CD8-positive, alpha-beta memory T cell (primary cell): ENCODE data around the gene CAMSAP3. TPM values are rescaled to one million over a fixed set of nuclear protein-coding genes. Genes with fewer than 3 reads are reported as not detected.

Source experiments
- CTCF ChIA-PET: fragments of 350-600 bp; sonication (Branson Sonifier 250); formaldehyde crosslinking; loops from one replicate; lab custom pipeline; 2021; ENCODE audit warnings: antibody characterized with exemption; lab: Charles Lee
- POLR2A ChIA-PET: fragments of 350-600 bp; sonication (Branson Sonifier 250); formaldehyde crosslinking; loops from one replicate; lab custom pipeline; 2021; ENCODE audit warnings: antibody characterized with exemption; lab: Charles Lee
- DNase-seq, 5 donors: peaks; one replicate each; pipeline versions ENCODE4 v3.0.0 to v3.0.0-alpha.2; 2020 to 2022; ENCODE audit warnings: mixed read lengths in 1 of 5
- H3K27ac ChIP-seq: one replicate; pipeline ENCODE4 v1.7.0; 2013; ENCODE audit warnings: low read depth, mild to moderate bottlenecking, low read length, moderate library complexity
- H3K27me3 ChIP-seq: 2 replicates; pipeline ENCODE4 v1.7.0; 2013; ENCODE audit warnings: low read length, mild to moderate bottlenecking; ENCODE audit not compliant: insufficient read depth, poor library complexity, severe bottlenecking
- H3K36me3 ChIP-seq: 2 replicates; pipeline ENCODE4 v1.7.0; 2013; ENCODE audit warnings: mild to moderate bottlenecking, low read length, moderate library complexity; ENCODE audit not compliant: insufficient read depth
- H3K4me1 ChIP-seq: 2 replicates; pipeline ENCODE4 v1.7.0; 2013; ENCODE audit warnings: mild to moderate bottlenecking, low read length, moderate library complexity; ENCODE audit not compliant: insufficient read depth
- H3K4me3 ChIP-seq: 2 replicates; pipeline ENCODE4 v1.7.0; 2013; ENCODE audit warnings: mild to moderate bottlenecking, low read length
- H3K9me3 ChIP-seq: 2 replicates; pipeline ENCODE4 v1.7.0; 2013; ENCODE audit warnings: mild to moderate bottlenecking, low read length
- H3K27ac Mint-ChIP-seq, 8 donors: one replicate each; pipeline ENCODE4 v1.8.0; 2020 to 2021; ENCODE audit warnings: mixed read lengths in 8 of 8, mild to moderate bottlenecking in 6 of 8, inconsistent platforms in 3 of 8, moderate library complexity in 3 of 8
- H3K27me3 Mint-ChIP-seq, 2 donors: one replicate each; pipeline ENCODE4 v1.8.0; 2020 to 2021; ENCODE audit warnings: mixed read lengths in 2 of 2, mild to moderate bottlenecking in 1 of 2, moderate library complexity in 1 of 2
- H3K36me3 Mint-ChIP-seq, 3 donors: one replicate each; pipeline ENCODE4 v1.8.0; 2020 to 2021; ENCODE audit warnings: mixed read lengths in 3 of 3, inconsistent platforms in 1 of 3, mild to moderate bottlenecking in 1 of 3
- H3K4me1 Mint-ChIP-seq, 3 donors: one replicate each; pipeline ENCODE4 v1.8.0; 2020 to 2021; ENCODE audit warnings: mixed read lengths in 3 of 3, inconsistent platforms in 1 of 3, mild to moderate bottlenecking in 1 of 3
- H3K4me3 Mint-ChIP-seq, 7 donors: one replicate each; pipeline ENCODE4 v1.8.0; 2020 to 2021; ENCODE audit warnings: mixed read lengths in 7 of 7, mild to moderate bottlenecking in 6 of 7, moderate library complexity in 4 of 7, inconsistent platforms in 2 of 7
- H3K9me3 Mint-ChIP-seq, 5 donors: one replicate each; pipeline ENCODE4 v1.8.0; 2020 to 2022; ENCODE audit warnings: mixed read lengths in 5 of 5, mild to moderate bottlenecking in 3 of 5, moderate library complexity in 2 of 5, inconsistent platforms in 1 of 5
- polyA plus RNA-seq: library from polyadenylated mRNA; unstranded; fragments of 300-500 nt; fragmentation: Illumina TruSeq; gene quantifications from one replicate; pipeline ENCODE4 v1.2.3, GENCODE V29; 2021
- total RNA-seq, 2 experiments: library from RNA; stranded (reverse); gene quantifications; one replicate each; pipeline ENCODE4 v1.2.3, GENCODE V29; 2021

The CAMSAP3 gene, protein sequence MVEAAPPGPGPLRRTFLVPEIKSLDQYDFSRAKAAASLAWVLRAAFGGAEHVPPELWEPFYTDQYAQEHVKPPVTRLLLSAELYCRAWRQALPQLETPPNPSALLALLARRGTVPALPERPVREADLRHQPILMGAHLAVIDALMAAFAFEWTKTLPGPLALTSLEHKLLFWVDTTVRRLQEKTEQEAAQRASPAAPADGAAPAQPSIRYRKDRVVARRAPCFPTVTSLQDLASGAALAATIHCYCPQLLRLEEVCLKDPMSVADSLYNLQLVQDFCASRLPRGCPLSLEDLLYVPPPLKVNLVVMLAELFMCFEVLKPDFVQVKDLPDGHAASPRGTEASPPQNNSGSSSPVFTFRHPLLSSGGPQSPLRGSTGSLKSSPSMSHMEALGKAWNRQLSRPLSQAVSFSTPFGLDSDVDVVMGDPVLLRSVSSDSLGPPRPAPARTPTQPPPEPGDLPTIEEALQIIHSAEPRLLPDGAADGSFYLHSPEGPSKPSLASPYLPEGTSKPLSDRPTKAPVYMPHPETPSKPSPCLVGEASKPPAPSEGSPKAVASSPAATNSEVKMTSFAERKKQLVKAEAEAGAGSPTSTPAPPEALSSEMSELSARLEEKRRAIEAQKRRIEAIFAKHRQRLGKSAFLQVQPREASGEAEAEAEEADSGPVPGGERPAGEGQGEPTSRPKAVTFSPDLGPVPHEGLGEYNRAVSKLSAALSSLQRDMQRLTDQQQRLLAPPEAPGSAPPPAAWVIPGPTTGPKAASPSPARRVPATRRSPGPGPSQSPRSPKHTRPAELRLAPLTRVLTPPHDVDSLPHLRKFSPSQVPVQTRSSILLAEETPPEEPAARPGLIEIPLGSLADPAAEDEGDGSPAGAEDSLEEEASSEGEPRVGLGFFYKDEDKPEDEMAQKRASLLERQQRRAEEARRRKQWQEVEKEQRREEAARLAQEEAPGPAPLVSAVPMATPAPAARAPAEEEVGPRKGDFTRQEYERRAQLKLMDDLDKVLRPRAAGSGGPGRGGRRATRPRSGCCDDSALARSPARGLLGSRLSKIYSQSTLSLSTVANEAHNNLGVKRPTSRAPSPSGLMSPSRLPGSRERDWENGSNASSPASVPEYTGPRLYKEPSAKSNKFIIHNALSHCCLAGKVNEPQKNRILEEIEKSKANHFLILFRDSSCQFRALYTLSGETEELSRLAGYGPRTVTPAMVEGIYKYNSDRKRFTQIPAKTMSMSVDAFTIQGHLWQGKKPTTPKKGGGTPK
- total RNA-seq, result under 1 TPM; 0.24 to 0.31 TPM
- 0.07 TPM for polyA plus RNA-seq

DNA sequence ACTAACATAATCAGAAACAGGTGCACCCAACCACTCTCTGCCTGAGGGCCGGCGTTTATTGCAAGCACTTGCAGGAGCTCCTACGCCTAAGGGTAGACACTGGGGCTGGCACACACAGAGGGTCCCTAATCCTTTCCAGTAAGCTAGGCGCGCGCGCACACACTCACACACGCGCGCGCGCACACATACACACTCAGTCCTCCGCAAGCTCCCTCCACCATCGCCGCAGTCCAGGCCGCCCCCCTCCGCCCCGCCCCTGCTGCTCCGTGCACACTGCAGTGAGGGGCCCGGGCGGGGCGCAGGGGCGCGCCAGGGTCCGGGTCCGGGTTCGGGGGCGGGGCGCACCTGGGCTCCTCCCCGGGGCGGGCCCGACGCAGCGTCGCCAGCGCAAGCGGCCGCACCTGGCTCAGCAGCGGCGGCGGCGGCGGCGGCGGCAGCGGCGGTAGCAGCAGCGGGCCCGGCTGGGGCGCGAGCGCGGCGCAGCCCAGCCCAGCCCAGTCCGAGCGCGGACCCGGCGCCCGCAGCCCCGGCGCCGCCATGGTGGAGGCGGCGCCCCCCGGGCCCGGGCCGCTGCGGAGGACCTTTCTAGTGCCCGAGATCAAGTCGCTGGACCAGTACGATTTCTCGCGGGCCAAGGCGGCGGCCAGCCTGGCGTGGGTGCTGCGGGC, at the start of gene CAMSAP3:
Gene CAMSAP3 (plus strand): TSS at position 398 of the 668 bp plus-strand sequence. CDS start 140 bp downstream, at position 538.
- DNase-seq, result peak in 3 of 5 donors; percentile 13 to 37 (median 24)
- Mint-ChIP-seq H3K4me3 (peak within 1 kb of the TSS; percentile 22 to 86 (median 62)), H3K9me3 (no peaks in the 10 kb centered on the region), H3K27me3 (peaks cover 40 to 49% of the 10 kb centered on the region in 2 donors), H3K36me3 (peaks cover 0 to 2% (median 0%) of the 10 kb centered on the region in 3 donors), H3K27ac (no peak within 1 kb of the TSS), H3K4me1 (peaks cover 5 to 8% (median 5%) of the 10 kb centered on the region in 3 donors)
- CTCF ChIA-PET, result no interaction called here
- no peak within 1 kb of the TSS for H3K27ac ChIP-seq
- POLR2A ChIA-PET, result interaction anchor here (0.6 to 1.2 kb wide), 2 partner anchors 34 to 519 kb away, joined by 3 to 4 read pairs; partner anchors contain the start of genes PET100 and XAB2
- no peaks in the 10 kb centered on the region for H3K9me3 ChIP-seq
- no peaks in the 10 kb centered on the region for H3K36me3 ChIP-seq
- no peak within 1 kb of the TSS for H3K4me3 ChIP-seq
- H3K27me3 ChIP-seq, result peaks cover 18% of the 10 kb centered on the region
- H3K4me1 ChIP-seq, result no peaks in the 10 kb centered on the region

DNA sequence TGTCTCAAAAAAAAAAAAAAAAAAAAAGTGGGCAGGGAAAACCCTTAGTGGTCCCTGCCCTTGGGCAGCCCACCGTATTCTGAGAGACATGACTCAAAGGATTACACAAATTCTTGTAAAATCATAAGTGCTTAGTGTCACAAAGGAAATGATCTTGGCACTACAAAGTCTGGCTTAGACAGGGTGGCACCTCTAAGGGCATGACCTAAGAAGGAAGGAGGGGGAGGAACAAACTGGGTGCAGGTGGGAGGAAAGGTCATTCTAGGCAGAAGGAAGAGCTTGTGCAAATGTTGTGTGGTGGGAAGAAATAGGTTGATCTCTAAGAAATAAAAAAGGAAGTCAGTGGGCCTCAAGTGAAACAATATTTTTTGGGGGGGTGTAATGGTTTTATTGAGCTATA, 49.8 kb upstream of the CAMSAP3 start:
- Histone ChIP-seq H3K4me3 (no peak overlapping the region), H3K36me3 (peaks cover 13% of the 10 kb centered on the region), H3K4me1 (no peaks in the 10 kb centered on the region), H3K27me3 (no peaks in the 10 kb centered on the region), H3K9me3 (no peaks in the 10 kb centered on the region), H3K27ac (no peak overlapping the region)
- Mint-ChIP-seq H3K4me3 (no peak overlapping the region), H3K36me3 (peaks cover 0 to 49% (median 4%) of the 10 kb centered on the region in 3 donors), H3K27ac (peak overlapping the region in 4 of 8 donors; percentile 2 to 91 (median 8)), H3K9me3 (no peaks in the 10 kb centered on the region), H3K4me1 (peaks cover 4 to 9% (median 7%) of the 10 kb centered on the region in 3 donors), H3K27me3 (peaks cover 0 to 2% of the 10 kb centered on the region in 2 donors)
- ChIA-PET CTCF (no interaction called here), POLR2A (no interaction called here)
- DNase-seq, result no peak

DNA sequence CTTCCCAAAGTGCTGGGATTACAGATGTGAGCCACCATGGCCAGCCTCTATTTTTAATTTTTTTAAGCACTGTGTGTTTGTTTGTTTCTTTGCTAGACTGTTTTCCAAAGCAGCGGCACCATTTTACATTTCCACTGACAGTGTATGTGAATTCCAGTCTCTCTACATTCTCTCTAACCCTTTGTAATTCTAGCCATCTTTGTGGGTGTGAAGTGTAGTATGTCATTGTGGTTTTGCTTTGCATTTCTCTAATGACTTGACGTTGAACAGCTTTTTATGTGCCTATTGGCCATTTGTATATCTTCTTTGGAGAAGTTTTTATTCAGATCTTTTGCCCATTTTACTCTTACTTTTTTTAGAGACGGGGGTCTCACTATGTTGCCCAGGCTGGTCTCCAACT, 48.5 kb upstream of the CAMSAP3 start:
- Histone ChIP-seq H3K9me3 (no peaks in the 10 kb centered on the region), H3K27me3 (no peaks in the 10 kb centered on the region), H3K4me1 (no peaks in the 10 kb centered on the region), H3K27ac (no peak overlapping the region), H3K4me3 (no peak overlapping the region), H3K36me3 (peaks cover 10% of the 10 kb centered on the region)
- Mint-ChIP-seq H3K36me3 (peaks cover 0 to 46% (median 2%) of the 10 kb centered on the region in 3 donors), H3K4me1 (peaks cover 4 to 13% (median 7%) of the 10 kb centered on the region in 3 donors), H3K9me3 (no peaks in the 10 kb centered on the region), H3K27me3 (peaks cover 0 to 2% of the 10 kb centered on the region in 2 donors), H3K27ac (peak overlapping the region in 4 of 8 donors; percentile 29 to 90 (median 68)), H3K4me3 (no peak overlapping the region)
- no peak for DNase-seq
- ChIA-PET POLR2A (interaction anchor here (0.6 kb wide), 1 partner anchor 120 kb away, joined by 6 read pairs; no protein-coding TSS in a partner anchor), CTCF (interaction anchor here (1.7 kb wide), 1 partner anchor 21 kb away, joined by 5 read pairs; no protein-coding TSS in a partner anchor)

DNA sequence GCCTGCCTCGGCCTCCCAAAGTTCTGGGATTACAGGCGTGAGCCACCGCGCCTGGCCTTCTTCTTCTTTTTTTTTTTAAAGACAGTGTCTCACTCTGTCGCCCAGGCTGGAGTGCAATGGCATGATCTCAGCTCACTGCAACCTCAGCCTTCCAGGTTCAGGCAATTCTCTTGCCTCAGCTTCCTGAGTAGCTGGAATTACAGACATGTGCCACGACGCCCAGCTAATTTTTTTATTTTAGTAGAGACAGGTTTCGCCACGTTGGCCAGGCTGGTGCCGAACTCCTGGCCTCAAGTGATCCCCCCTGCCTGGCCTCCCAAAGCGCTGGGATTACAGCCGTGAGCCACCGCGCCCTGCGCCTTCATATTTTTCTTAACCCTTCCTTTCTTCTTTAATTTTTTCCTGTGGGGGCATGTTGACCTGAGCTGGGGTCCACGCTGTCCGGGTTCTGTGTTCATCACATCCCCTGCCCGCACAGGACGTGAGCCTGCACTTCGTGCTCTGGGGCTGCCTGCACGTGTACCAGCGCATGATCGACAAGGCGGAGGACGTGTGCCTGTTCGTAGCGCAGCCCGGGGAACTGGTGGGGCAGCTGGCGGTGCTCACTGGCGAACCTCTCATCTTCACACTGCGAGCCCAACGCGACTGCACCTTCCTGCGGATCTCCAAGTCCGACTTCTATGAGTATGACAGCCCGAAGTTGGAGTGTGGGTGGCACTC, 46.1 kb upstream of the CAMSAP3 start:
- no peak overlapping the region for H3K4me3 Mint-ChIP-seq
- DNase-seq, result no peak
- no peaks in the 10 kb centered on the region for H3K36me3 ChIP-seq
- no peak overlapping the region for H3K4me3 ChIP-seq
- no peaks in the 10 kb centered on the region for H3K27me3 ChIP-seq
- H3K4me1 ChIP-seq, result no peaks in the 10 kb centered on the region
- peak overlapping the region in 1 of 8 donors; percentile 52 for H3K27ac Mint-ChIP-seq
- POLR2A ChIA-PET, result no interaction called here
- no peak overlapping the region for H3K27ac ChIP-seq
- no peaks in the 10 kb centered on the region for H3K9me3 ChIP-seq
- CTCF ChIA-PET, result no interaction called here
- no peaks in the 10 kb centered on the region for H3K9me3 Mint-ChIP-seq
- H3K36me3 Mint-ChIP-seq, result peaks cover 2 to 41% (median 3%) of the 10 kb centered on the region in 3 donors
- no peaks in the 10 kb centered on the region for H3K27me3 Mint-ChIP-seq
- peaks cover 4 to 13% (median 8%) of the 10 kb centered on the region in 3 donors for H3K4me1 Mint-ChIP-seq

DNA sequence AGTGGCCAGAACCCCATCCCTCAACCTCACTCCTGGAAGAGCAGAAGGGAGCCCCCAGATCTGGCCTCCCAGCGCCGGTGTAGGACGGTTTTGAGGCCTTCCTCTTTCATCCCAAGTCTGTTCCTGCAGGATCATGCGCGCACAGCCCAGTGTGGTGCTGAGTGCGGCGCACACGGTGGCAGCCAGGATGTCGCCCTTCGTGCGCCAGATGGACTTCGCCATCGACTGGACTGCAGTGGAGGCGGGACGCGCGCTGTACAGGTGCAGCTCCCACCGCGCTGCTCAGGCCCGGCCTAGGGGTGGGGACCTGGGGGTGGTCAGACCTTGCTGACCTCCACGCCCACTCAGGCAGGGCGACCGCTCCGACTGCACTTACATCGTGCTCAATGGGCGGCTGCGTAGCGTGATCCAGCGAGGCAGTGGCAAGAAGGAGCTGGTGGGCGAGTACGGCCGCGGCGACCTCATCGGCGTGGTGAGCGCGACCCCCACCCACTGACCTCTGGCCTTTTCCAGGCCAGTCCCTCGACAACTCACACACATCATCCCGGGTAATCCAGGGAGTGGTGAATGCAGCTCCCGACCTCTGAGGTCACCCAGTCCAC, 45.4 kb upstream of the CAMSAP3 start:
- Histone ChIP-seq H3K4me1 (no peaks in the 10 kb centered on the region), H3K9me3 (no peaks in the 10 kb centered on the region), H3K4me3 (no peak overlapping the region), H3K27me3 (no peaks in the 10 kb centered on the region), H3K27ac (no peak overlapping the region), H3K36me3 (no peaks in the 10 kb centered on the region)
- Mint-ChIP-seq H3K27ac (no peak overlapping the region), H3K36me3 (peaks cover 2 to 39% (median 3%) of the 10 kb centered on the region in 3 donors), H3K27me3 (no peaks in the 10 kb centered on the region), H3K9me3 (no peaks in the 10 kb centered on the region), H3K4me3 (no peak overlapping the region), H3K4me1 (peaks cover 4 to 13% (median 8%) of the 10 kb centered on the region in 3 donors)
- no peak for DNase-seq
- ChIA-PET CTCF (interaction anchor here (0.6 kb wide), 1 partner anchor 410 kb away, joined by 4 read pairs; no protein-coding TSS in a partner anchor), POLR2A (no interaction called here)

DNA sequence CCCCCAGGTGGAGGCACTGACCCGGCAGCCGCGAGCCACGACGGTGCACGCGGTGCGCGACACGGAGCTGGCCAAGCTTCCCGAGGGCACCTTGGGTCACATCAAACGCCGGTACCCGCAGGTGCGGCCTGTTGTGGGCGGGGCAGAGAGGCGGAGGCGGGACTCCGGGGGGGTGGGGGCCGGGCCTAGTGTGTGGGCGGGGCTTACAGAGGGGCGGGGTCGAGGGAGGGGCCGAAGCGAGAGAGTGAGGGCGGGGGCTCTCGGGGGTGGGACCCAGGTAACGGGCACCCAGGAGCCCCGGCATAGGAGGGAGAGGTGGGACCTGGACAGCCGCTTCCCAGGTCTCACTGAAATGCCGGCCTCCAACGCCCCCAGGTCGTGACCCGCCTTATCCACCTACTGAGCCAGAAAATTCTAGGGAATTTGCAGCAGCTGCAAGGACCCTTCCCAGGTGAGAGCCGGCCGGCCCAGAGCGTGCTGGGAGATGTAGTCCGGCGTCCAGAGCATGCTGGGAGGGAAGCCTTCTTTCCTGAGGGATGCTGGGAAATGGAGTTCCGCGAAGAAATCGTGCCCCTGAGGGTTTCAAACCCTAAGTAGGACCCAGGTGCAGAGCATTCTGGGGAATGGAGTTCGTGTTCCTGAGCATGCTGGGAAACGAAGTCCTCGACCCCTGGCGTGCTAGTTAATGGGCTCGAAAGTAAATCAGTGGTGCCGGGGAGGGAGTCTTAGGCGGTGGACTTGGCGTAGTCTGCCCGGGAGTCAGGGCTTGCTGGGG, 44.5 kb upstream of the CAMSAP3 start:
- peak in 2 of 5 donors; percentile 20 to 40 for DNase-seq
- Mint-ChIP-seq H3K27ac (peak overlapping the region in 1 of 8 donors; percentile 57), H3K9me3 (no peaks in the 10 kb centered on the region), H3K36me3 (peaks cover 2 to 42% (median 3%) of the 10 kb centered on the region in 3 donors), H3K4me3 (no peak overlapping the region), H3K4me1 (peaks cover 0 to 8% (median 6%) of the 10 kb centered on the region in 3 donors), H3K27me3 (no peaks in the 10 kb centered on the region)
- POLR2A ChIA-PET, result no interaction called here
- CTCF ChIA-PET, result no interaction called here
- Histone ChIP-seq H3K4me3 (no peak overlapping the region), H3K4me1 (no peaks in the 10 kb centered on the region), H3K36me3 (no peaks in the 10 kb centered on the region), H3K9me3 (no peaks in the 10 kb centered on the region), H3K27me3 (no peaks in the 10 kb centered on the region), H3K27ac (no peak overlapping the region)
